Activated CD4-positive, alpha-beta T cell treated with anti-CD3 and anti-CD28 coated beads, Interleukin-2, amount 10 ng/mL, durations not matched to agents 7 days and 5 days (primary cell): Measurements from ENCODE around the gene ADAMTS19. TPM values are rescaled to one million over a fixed set of nuclear protein-coding genes. Genes with fewer than 3 reads are reported as not detected.
"Not testable (repeated sequence)": the region's sequence is repeated elsewhere in the genome, so short reads cannot be mapped to it uniquely, and the experiment has no call there.

Source experiments
- CTCF ChIA-PET: fragments of 350-600 bp; sonication (Branson Sonifier 250); formaldehyde crosslinking; loops from one replicate; lab custom pipeline; 2021; ENCODE audit warnings: antibody characterized with exemption; lab: Charles Lee
- POLR2A ChIA-PET: fragments of 350-600 bp; sonication (Branson Sonifier 250); formaldehyde crosslinking; loops from one replicate; lab custom pipeline; 2021; ENCODE audit warnings: antibody characterized with exemption; lab: Charles Lee
- DNase-seq: peaks from one replicate; pipeline ENCODE4 v3.0.0-alpha.2; 2020
- H3K27ac Mint-ChIP-seq: one replicate; pipeline ENCODE4 v1.8.0; 2021; ENCODE audit warnings: mild to moderate bottlenecking, moderate library complexity, mixed read lengths
- H3K27me3 Mint-ChIP-seq: one replicate; pipeline ENCODE4 v1.8.0; 2021; ENCODE audit warnings: mixed read lengths
- H3K36me3 Mint-ChIP-seq: one replicate; pipeline ENCODE4 v1.8.0; 2021; ENCODE audit warnings: low read depth, mixed read lengths
- H3K4me1 Mint-ChIP-seq: one replicate; pipeline ENCODE4 v1.8.0; 2021; ENCODE audit warnings: mixed read lengths
- H3K4me3 Mint-ChIP-seq: one replicate; pipeline ENCODE4 v1.8.0; 2021; ENCODE audit warnings: mild to moderate bottlenecking, moderate library complexity, mixed read lengths
- H3K9me3 Mint-ChIP-seq: one replicate; pipeline ENCODE4 v1.8.0; 2021; ENCODE audit warnings: mixed read lengths
- total RNA-seq, 2 experiments: library from RNA; stranded (reverse); gene quantifications; one replicate each; pipeline ENCODE4 v1.2.3, GENCODE V29; 2021

Gene ADAMTS19, protein sequence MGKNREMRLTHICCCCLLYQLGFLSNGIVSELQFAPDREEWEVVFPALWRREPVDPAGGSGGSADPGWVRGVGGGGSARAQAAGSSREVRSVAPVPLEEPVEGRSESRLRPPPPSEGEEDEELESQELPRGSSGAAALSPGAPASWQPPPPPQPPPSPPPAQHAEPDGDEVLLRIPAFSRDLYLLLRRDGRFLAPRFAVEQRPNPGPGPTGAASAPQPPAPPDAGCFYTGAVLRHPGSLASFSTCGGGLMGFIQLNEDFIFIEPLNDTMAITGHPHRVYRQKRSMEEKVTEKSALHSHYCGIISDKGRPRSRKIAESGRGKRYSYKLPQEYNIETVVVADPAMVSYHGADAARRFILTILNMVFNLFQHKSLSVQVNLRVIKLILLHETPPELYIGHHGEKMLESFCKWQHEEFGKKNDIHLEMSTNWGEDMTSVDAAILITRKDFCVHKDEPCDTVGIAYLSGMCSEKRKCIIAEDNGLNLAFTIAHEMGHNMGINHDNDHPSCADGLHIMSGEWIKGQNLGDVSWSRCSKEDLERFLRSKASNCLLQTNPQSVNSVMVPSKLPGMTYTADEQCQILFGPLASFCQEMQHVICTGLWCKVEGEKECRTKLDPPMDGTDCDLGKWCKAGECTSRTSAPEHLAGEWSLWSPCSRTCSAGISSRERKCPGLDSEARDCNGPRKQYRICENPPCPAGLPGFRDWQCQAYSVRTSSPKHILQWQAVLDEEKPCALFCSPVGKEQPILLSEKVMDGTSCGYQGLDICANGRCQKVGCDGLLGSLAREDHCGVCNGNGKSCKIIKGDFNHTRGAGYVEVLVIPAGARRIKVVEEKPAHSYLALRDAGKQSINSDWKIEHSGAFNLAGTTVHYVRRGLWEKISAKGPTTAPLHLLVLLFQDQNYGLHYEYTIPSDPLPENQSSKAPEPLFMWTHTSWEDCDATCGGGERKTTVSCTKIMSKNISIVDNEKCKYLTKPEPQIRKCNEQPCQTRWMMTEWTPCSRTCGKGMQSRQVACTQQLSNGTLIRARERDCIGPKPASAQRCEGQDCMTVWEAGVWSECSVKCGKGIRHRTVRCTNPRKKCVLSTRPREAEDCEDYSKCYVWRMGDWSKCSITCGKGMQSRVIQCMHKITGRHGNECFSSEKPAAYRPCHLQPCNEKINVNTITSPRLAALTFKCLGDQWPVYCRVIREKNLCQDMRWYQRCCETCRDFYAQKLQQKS
- total RNA-seq = not detected

DNA sequence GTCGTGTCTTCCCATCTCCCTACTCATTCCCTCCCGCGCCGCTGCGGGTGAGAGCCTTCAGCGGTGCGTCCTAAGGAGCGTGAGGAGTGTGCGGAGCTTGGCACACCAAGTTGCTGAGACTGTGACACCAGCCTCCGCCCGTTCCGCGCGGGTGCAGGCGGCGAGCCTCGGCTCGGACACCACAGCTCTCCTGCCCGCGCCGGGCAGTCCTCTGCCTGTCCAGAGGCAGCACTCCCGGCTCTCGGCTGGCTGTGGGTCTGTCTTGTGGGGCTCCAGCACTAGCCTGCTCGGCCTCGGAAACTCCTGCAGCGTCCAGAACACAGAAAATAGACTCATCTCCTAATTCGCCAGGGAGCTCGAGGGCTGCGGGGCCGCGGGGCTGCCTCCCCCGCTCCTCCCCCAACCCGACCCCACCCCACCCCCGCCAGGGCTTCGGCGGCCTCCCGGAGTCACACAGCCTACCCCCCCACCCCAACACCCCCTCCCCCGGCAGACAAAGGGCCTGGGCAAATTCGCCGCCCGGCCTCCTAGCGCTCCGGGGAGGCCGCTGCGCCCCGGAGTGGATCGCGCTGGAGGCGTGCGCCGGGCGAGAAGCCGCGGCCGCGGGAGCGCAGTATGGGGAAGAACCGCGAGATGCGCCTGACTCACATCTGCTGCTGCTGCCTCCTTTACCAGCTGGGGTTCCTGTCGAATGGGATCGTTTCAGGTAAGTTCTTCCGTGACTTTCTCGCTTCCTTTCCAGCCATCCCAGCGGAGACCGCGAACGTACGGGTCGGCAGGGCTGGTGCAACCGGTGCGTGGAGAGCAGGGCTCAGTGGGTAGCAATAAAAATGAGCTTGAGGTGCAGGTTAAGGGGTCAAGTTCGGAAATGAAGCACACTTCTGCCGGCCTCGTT is at the start of gene ADAMTS19:
Gene ADAMTS19 (plus strand): TSS at position 522 of the 895 bp plus-strand sequence. CDS start 94 bp downstream, at position 616.
- Mint-ChIP-seq H3K4me3 (peak within 1 kb of the TSS; percentile 43), H3K27me3 (peaks cover 53% of the 10 kb centered on the region), H3K36me3 (no peaks in the 10 kb centered on the region), H3K4me1 (peaks cover 11% of the 10 kb centered on the region), H3K27ac (no peak within 1 kb of the TSS), H3K9me3 (no peaks in the 10 kb centered on the region)
- ChIA-PET CTCF (no interaction called here), POLR2A (no interaction called here)
- no peak for DNase-seq

DNA sequence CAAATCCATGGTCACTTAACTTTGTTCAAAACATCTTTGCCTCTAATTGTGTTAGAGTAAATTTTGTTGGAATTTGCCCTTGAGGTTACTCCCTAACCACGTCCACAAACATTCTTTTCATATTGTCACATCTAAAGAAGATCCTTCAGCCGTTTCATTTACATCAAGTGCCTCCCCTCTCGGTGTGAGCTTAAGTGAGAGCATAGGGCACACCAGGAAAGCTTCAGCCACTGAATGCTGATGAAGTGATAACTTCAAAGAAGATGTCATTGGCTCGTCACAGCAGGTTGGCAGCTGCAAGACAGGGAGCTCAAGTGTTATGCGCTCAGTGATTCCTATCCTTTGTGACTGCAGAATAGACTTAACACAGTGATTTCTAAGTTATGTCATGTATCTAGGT is 49.6 kb upstream of the ADAMTS19 start:
- H3K36me3 Mint-ChIP-seq = no peaks in the 10 kb centered on the region
- H3K9me3 Mint-ChIP-seq = peaks cover 3% of the 10 kb centered on the region
- H3K27me3 Mint-ChIP-seq = no peaks in the 10 kb centered on the region

DNA sequence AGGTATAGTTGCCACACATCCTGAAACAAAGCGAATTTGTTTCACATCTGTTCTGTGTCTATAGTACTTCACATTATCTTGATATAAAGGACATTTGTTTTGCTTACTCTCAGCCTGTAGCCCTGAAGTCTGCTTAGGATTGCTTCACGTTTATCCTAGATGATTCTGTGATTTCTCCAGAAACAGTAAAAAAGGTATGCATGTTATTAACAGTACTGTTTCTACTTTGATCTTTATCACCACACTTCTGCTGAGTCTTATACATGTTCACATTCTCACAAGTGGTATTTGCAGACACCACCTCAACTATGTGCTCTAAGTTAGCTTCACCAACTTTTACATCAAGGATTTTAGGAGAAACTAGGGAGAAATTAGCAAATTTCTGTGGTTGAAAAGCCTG is 47.4 kb upstream of the ADAMTS19 start:
- CTCF ChIA-PET = no interaction called here
- Mint-ChIP-seq H3K27me3 (no peaks in the 10 kb centered on the region), H3K4me1 (no peaks in the 10 kb centered on the region), H3K9me3 (peaks cover 3% of the 10 kb centered on the region), H3K27ac (no peak overlapping the region), H3K36me3 (no peaks in the 10 kb centered on the region), H3K4me3 (no peak overlapping the region)
- POLR2A ChIA-PET = no interaction called here
- DNase-seq = no peak

More for the DNA sequence above, 49.6 kb upstream of the ADAMTS19 start:
- DNase-seq = no peak
- Mint-ChIP-seq H3K4me1 (no peaks in the 10 kb centered on the region), H3K4me3 (no peak overlapping the region), H3K27ac (no peak overlapping the region)
- ChIA-PET CTCF (interaction anchor here (0.6 to 0.7 kb wide), 2 partner anchors 101 to 292 kb away, joined by 3 read pairs; no protein-coding TSS in a partner anchor), POLR2A (no interaction called here)

DNA sequence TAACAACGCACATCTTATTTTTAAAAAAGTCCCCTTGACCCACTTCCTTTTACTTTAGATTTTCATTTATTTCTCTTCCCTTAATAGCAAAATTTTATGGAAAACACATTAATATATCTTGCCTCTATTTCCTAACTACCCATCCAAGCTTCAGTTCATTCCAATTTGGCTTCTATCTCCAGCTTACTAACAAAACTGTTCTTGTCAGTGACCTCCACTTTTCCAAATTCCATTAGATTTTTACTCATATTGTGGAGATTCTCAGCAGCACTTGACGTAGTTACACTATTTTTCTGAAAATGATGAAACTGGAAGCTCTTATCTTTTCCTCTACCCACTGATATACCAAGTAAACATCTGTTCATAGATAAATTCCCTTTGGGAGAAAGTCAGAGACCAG is 46.5 kb upstream of the ADAMTS19 start:
- peaks cover 3% of the 10 kb centered on the region for H3K9me3 Mint-ChIP-seq
- no peaks in the 10 kb centered on the region for H3K27me3 Mint-ChIP-seq
- H3K4me1 Mint-ChIP-seq = no peaks in the 10 kb centered on the region
- no peak for DNase-seq
- H3K4me3 Mint-ChIP-seq = no peak overlapping the region
- no peaks in the 10 kb centered on the region for H3K36me3 Mint-ChIP-seq
- ChIA-PET POLR2A (no interaction called here), CTCF (no interaction called here)
- no peak overlapping the region for H3K27ac Mint-ChIP-seq

DNA sequence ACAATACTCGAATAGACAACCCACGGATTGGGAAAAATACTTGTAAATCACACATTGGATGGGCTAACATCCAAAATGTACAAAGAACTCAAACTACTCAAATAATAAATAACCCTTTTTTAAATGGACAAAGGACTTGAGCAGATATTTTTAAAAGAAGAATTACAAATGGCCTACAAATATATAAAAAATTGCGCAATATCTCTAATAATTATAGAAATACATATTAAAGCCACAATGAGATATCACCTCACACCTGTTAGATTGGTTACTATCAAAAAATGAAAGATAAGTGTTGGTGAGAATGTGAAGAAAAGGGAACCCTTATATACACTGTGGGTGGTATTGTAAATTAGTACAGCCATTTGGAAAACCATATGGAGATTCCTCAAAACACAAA is 40.8 kb upstream of the ADAMTS19 start:
- H3K27ac Mint-ChIP-seq = no peak overlapping the region
- ChIA-PET CTCF (no interaction called here), POLR2A (no interaction called here)
- DNase-seq = no peak
- peaks cover 3% of the 10 kb centered on the region for H3K9me3 Mint-ChIP-seq
- no peaks in the 10 kb centered on the region for H3K4me1 Mint-ChIP-seq
- no peaks in the 10 kb centered on the region for H3K27me3 Mint-ChIP-seq
- H3K4me3 Mint-ChIP-seq = no peak overlapping the region
- H3K36me3 Mint-ChIP-seq = no peaks in the 10 kb centered on the region

DNA sequence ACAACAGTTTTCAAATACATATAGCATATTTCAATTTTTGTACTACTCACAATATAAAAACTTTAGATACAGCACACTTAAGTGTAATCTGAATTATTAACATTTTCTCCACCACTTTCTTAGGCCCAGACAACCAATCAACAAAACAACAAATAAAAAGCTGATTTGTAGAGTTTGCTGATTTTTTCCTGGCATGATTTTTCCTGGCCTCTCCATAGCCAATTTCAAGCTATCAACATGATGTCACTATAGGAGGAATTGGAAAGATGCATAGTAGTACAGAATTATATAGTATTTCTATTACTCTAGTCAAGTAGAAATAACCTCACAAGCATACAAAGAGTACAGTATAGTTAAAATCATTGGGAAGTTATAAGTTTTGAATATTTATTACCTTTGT is 35.1 kb upstream of the ADAMTS19 start:
- DNase-seq = no peak
- Mint-ChIP-seq H3K9me3 (no peaks in the 10 kb centered on the region), H3K27me3 (no peaks in the 10 kb centered on the region), H3K36me3 (no peaks in the 10 kb centered on the region), H3K27ac (no peak overlapping the region), H3K4me3 (no peak overlapping the region), H3K4me1 (no peaks in the 10 kb centered on the region)
- ChIA-PET POLR2A (no interaction called here), CTCF (no interaction called here)

DNA sequence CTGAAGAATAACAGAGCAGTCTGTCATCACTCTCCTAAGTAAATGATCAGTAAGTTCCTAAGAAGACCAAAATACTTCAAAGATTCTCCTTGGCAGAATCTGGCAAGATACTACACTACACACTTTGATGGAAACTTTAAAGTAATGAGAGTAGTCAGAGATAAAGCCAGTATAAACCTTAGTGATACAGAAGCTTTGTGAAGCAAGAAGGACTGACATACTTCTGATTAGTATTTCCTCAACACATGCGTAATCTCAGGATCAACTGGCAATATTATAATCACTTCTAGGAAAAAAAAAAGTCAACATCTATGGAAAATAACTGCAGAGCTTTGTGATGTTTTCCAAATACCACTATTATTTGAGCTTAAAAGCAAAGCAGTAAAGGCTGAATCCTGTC is 34.0 kb upstream of the ADAMTS19 start:
- ChIA-PET CTCF (interaction anchor here (0.5 kb wide), 1 partner anchor 166 kb away, joined by 4 read pairs; no protein-coding TSS in a partner anchor), POLR2A (no interaction called here)
- Mint-ChIP-seq H3K27ac (no peak overlapping the region), H3K36me3 (no peaks in the 10 kb centered on the region), H3K9me3 (no peaks in the 10 kb centered on the region), H3K4me3 (no peak overlapping the region), H3K4me1 (no peaks in the 10 kb centered on the region), H3K27me3 (no peaks in the 10 kb centered on the region)
- DNase-seq = no peak

DNA sequence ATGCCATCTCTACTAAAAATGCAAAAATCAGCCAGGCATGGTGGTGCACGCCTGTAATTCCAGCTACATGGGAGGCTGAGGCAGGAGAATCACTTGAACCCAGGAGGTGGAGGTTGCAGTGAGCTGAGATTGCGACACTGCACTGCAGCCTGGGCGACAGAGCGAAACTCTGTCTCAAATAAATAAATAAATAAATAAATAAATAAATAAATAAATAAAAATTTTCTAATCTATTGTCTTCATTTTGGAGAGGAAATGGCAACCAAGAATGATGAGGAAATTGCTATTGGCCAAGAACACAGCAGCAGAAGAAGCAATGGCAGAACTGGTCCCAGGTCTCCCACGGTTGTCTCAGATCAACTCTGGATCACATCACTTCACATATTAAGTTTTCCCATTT is 31.5 kb upstream of the ADAMTS19 start:
- DNase-seq, H3K4me3 Mint-ChIP-seq, H3K27me3 Mint-ChIP-seq, H3K9me3 Mint-ChIP-seq, H3K4me1 Mint-ChIP-seq, CTCF ChIA-PET, POLR2A ChIA-PET, H3K36me3 Mint-ChIP-seq, H3K27ac Mint-ChIP-seq: not testable (repeated sequence)

DNA sequence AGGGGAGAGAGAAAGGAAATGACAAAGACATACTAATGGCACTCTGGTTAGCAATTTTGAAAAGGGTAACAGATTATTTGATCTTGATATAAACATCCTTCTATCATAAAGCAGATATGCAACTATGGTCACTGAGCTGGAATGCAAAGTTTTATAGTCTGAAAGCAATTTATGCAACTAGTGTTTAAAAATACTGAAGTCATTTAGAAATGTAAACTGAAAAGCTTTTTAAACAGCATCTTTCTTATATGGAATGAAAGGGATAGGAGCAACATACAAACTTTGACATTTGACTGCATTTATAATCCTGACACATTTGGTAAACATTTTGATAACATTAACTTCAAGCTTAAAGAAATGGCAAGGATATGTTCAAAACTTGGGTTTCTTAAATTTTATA is 28.7 kb upstream of the ADAMTS19 start:
- CTCF ChIA-PET = no interaction called here
- no peaks in the 10 kb centered on the region for H3K36me3 Mint-ChIP-seq
- POLR2A ChIA-PET = no interaction called here
- no peak for DNase-seq
- H3K27ac Mint-ChIP-seq = no peak overlapping the region
- no peaks in the 10 kb centered on the region for H3K9me3 Mint-ChIP-seq
- no peaks in the 10 kb centered on the region for H3K27me3 Mint-ChIP-seq
- no peaks in the 10 kb centered on the region for H3K4me1 Mint-ChIP-seq
- no peak overlapping the region for H3K4me3 Mint-ChIP-seq

DNA sequence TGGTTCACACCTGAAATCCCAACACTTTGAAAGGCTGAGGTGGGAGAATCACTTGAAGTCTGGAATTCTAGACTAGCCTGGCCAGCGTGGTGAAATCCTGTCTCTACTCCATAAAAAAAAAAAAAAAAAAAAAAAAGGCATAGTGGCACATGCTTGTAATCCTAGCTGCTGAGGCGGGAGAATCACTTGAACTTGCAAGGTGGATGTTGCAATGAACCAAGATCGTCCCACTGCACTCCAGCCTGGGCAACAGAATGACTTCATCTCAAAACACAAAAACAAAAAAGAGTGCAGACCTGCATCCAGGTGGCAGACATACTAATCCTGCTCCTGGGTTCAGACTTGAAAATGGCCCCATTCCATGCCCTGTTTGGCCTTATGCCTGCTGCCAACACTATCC is 21.8 kb upstream of the ADAMTS19 start:
- ChIA-PET POLR2A (no interaction called here), CTCF (no interaction called here)

DNA sequence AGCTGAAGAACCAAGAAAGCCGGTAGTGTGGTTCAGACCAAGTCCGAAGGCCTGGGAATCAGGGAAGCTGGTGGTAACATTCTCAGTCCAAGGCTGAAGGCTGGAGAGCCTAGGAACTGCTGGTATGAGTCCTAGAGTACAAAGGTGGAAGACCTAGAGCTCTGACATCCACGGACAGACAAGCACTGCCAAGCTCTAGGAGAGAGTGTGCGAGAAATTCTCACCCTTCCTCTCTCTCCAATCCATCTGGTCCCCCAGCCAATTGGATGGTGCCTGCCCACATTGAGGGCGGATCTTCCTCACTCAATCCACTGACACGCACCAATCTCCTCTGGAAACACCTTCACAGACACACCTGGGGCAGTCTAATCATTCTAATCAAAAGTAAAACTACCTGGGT is 19.7 kb upstream of the ADAMTS19 start:
- H3K27me3 Mint-ChIP-seq = no peaks in the 10 kb centered on the region
- H3K4me1 Mint-ChIP-seq = no peaks in the 10 kb centered on the region
- POLR2A ChIA-PET = no interaction called here
- CTCF ChIA-PET = interaction anchor here (1.3 kb wide), 1 partner anchor 17 kb away, joined by 3 read pairs; no protein-coding TSS in a partner anchor
- DNase-seq = no peak
- H3K27ac Mint-ChIP-seq = no peak overlapping the region
- no peaks in the 10 kb centered on the region for H3K36me3 Mint-ChIP-seq
- H3K9me3 Mint-ChIP-seq = no peaks in the 10 kb centered on the region
- no peak overlapping the region for H3K4me3 Mint-ChIP-seq

More for the DNA sequence above, 21.8 kb upstream of the ADAMTS19 start:
- no peak overlapping the region for H3K4me3 Mint-ChIP-seq
- no peaks in the 10 kb centered on the region for H3K4me1 Mint-ChIP-seq
- H3K36me3 Mint-ChIP-seq = no peaks in the 10 kb centered on the region
- DNase-seq = no peak
- no peaks in the 10 kb centered on the region for H3K27me3 Mint-ChIP-seq
- H3K9me3 Mint-ChIP-seq = no peaks in the 10 kb centered on the region
- no peak overlapping the region for H3K27ac Mint-ChIP-seq

DNA sequence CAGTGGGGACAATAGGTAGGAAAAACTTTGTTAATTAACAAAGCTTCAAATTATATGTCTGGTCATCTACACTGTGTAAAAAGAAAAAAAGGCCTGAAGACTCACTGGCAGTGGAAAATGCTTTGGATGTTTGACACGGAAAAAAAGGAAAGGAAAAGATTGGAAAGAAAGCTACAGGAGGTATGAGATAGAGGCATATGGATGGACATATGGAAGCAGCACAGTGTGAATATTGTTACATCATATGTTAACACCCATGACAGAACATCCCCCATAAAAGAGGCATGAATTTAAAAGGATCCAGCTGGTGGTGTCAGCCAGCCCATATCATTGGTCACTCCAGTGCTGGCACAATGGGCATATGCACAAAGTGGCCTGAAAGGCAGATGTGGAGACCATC is 19.0 kb upstream of the ADAMTS19 start:
- no peaks in the 10 kb centered on the region for H3K27me3 Mint-ChIP-seq
- POLR2A ChIA-PET = no interaction called here
- H3K27ac Mint-ChIP-seq = no peak overlapping the region
- H3K36me3 Mint-ChIP-seq = no peaks in the 10 kb centered on the region
- no peak for DNase-seq
- H3K4me3 Mint-ChIP-seq = no peak overlapping the region
- H3K4me1 Mint-ChIP-seq = no peaks in the 10 kb centered on the region
- CTCF ChIA-PET = interaction anchor here (1.3 kb wide), 1 partner anchor 18 kb away, joined by 3 read pairs; no protein-coding TSS in a partner anchor
- no peaks in the 10 kb centered on the region for H3K9me3 Mint-ChIP-seq
